ENCODE measurements around the gene SLC25A47.

DNA sequence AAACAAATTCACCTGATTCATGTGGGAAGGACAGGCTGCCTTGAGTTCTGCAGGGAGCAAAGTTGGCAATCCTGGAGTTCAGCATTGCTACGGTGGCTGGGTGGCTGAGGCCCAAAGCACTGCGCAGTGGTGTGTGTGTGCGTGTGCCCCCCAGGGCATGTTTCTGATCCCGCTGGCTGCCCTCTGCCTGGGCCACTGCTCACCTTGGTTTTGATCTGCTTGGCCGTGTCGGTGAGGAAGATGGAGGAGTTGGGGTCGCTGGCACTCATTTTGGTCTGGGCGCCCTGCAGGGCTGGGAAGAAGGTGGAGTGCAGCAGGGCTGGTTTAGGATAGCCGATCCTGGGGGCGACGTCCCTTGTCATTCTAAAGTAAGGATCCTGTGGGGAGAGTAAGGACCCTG is 19.1 kb downstream of the SLC25A47 start:
- TF ChIP-seq, protein P1, sequence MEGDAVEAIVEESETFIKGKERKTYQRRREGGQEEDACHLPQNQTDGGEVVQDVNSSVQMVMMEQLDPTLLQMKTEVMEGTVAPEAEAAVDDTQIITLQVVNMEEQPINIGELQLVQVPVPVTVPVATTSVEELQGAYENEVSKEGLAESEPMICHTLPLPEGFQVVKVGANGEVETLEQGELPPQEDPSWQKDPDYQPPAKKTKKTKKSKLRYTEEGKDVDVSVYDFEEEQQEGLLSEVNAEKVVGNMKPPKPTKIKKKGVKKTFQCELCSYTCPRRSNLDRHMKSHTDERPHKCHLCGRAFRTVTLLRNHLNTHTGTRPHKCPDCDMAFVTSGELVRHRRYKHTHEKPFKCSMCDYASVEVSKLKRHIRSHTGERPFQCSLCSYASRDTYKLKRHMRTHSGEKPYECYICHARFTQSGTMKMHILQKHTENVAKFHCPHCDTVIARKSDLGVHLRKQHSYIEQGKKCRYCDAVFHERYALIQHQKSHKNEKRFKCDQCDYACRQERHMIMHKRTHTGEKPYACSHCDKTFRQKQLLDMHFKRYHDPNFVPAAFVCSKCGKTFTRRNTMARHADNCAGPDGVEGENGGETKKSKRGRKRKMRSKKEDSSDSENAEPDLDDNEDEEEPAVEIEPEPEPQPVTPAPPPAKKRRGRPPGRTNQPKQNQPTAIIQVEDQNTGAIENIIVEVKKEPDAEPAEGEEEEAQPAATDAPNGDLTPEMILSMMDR (IDR thresholded peaks at IDR 0.05), result no peak
- TF ChIP-seq POLR2A (IDR thresholded peaks at IDR 0.05) (no peak), EP300 (IDR thresholded peaks at IDR 0.05) (no peak)

Measured in sigmoid colon (tissue), 4 donors.